Caco-2 (cell line): ENCODE measurements around the gene TMEM250. TPM values are rescaled to one million over a fixed set of nuclear protein-coding genes. Genes with fewer than 3 reads are reported as not detected.

ENCODE experiments used
- BruUV-seq: library from RNA; stranded (reverse); fragments of 400-500 nt; replicated peaks from 2 replicates; lab custom pipeline; 2021; lab: Mats Ljungman, UMichigan
- CTCF ChIA-PET: fragments of 300-600 bp; sonication (Branson Sonifier 250); formaldehyde crosslinking; loops from one replicate; lab custom pipeline; 2022; ENCODE audit warnings: antibody characterized with exemption; lab: Charles Lee
- POLR2A ChIA-PET: fragments of 300-600 bp; sonication (Branson Sonifier 250); formaldehyde crosslinking; loops from one replicate; lab custom pipeline; 2022; ENCODE audit warnings: antibody characterized with exemption; lab: Charles Lee
- DNase-seq, 2 experiments: peaks; one replicate each; pipeline versions ENCODE4 v3.0.0 to v3.0.0-alpha.2; 2020 to 2022
- H3K27me3 ChIP-seq: replicated peaks from 2 replicates; pipeline ENCODE4 v1.6.0; 2011; ENCODE audit warnings: low read length; ENCODE audit not compliant: control insufficient read depth, insufficient read depth
- H3K36me3 ChIP-seq: 2 replicates; pipeline ENCODE4 v1.5.1; 2011; ENCODE audit warnings: low read length; ENCODE audit not compliant: control insufficient read depth, insufficient read depth
- H3K4me1 ChIP-seq: fragments of 250-450 bp; sonication (Bioruptor Pico); 2 replicates; pipeline ENCODE4 v1.5.1; 2020; ENCODE audit warnings: mild to moderate bottlenecking
- H3K4me3 ChIP-seq: 2 replicates; pipeline ENCODE4 v1.5.1; 2011; ENCODE audit warnings: low read depth, mild to moderate bottlenecking, control low read depth, low read length
- H3K9me3 ChIP-seq: fragments of 250-450 bp; sonication (Bioruptor Pico); 2 replicates; pipeline ENCODE4 v1.5.1; 2020; ENCODE audit warnings: mild to moderate bottlenecking, moderate library complexity
- H3K27ac Mint-ChIP-seq: one replicate; pipeline ENCODE4 v1.8.0; 2022; ENCODE audit warnings: mixed read lengths; ENCODE audit not compliant: unreplicated experiment
- H3K27me3 Mint-ChIP-seq: one replicate; pipeline ENCODE4 v1.8.0; 2022; ENCODE audit warnings: mixed read lengths; ENCODE audit not compliant: insufficient read depth, unreplicated experiment
- H3K36me3 Mint-ChIP-seq: one replicate; pipeline ENCODE4 v1.8.0; 2022; ENCODE audit warnings: mild to moderate bottlenecking, mixed read lengths; ENCODE audit not compliant: insufficient read depth, unreplicated experiment
- H3K4me1 Mint-ChIP-seq: one replicate; pipeline ENCODE4 v1.8.0; 2022; ENCODE audit warnings: low read depth, mixed read lengths; ENCODE audit not compliant: unreplicated experiment
- H3K4me3 Mint-ChIP-seq: one replicate; pipeline ENCODE4 v1.8.0; 2022; ENCODE audit warnings: mild to moderate bottlenecking, moderate library complexity, mixed read lengths; ENCODE audit not compliant: unreplicated experiment
- H3K9me3 Mint-ChIP-seq: one replicate; pipeline ENCODE4 v1.8.0; 2022; ENCODE audit warnings: mixed read lengths; ENCODE audit not compliant: unreplicated experiment
- intact Hi-C: fragments of 100-400 bp; cut with micrococcal nuclease; formaldehyde crosslinking; loops from one replicate; pipeline ENCODE4 v1.10.0; 2022; ENCODE audit not compliant: unreplicated experiment
- total RNA-seq: library from RNA; stranded (reverse); gene quantifications from 2 replicates; pipeline ENCODE4 v1.2.3, GENCODE V29; 2022
- TF ChIP-seq, protein P1 (sequence below), 2 experiments: fragments of 200-600 bp in 1 of 2; IDR thresholded peaks; 1 replicate in 1 of 2; 2 replicates in 1 of 2; pipeline versions ENCODE4 v1.5.1 to v1.8.0; 2011 to 2022; ENCODE audit warnings: antibody characterized with exemption in 1 of 2, control low read depth in 1 of 2, inconsistent platforms in 1 of 2, low read depth in 1 of 2, low read length in 1 of 2, mild to moderate bottlenecking in 1 of 2, moderate library complexity in 1 of 2; ENCODE audit not compliant: insufficient read depth in 1 of 2, severe bottlenecking in 1 of 2, unreplicated experiment in 1 of 2

The TMEM250 gene
- total RNA-seq, 1 experiment from 2014 or later = 38.2 TPM

DNA sequence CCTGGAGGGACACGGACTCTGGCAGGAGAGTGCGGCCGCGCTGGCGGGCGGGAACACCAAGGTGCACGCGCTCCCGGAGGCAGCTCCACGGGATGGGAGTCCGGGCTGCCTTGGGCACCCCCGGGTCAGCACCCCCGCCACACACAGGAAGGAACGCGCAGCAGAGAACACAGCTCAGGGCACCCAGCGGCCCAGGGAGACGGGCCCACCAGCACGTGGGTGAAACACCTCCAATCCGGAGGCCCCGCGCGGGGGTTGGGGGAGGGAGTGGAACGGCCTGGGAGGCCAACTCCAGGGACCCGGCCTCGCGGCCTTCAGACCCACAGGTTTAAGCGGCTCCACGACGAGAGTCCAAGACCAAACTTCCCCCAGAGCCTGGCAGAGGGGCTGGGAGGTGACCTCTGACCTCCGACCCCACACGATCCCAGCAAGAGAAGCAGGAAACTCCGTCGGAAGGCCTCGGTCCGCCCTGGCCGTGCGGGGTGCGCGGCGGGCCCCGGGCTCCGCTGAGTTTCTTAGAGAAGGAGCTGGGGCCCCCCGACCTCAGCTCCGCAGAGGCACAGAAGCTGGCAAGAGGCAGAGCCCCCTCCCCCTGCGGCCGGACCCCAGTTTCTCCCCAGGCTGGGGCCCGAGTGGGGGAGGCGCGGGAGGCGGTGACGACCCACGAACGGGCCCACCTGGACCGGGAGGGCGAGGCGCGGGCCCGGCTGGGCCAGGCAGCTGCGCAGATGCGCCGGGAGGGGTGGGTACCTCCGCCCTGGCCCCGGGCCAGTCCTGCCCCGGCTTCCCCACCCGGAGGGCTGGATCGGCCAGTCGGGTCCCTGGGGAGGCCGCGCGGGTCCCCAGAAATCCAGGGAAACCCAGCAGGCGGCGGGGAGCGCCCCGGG is 24.4 kb downstream of the TMEM250 start:
- peaks cover 4% of the 10 kb centered on the region for H3K4me1 Mint-ChIP-seq
- TF ChIP-seq, protein P1, sequence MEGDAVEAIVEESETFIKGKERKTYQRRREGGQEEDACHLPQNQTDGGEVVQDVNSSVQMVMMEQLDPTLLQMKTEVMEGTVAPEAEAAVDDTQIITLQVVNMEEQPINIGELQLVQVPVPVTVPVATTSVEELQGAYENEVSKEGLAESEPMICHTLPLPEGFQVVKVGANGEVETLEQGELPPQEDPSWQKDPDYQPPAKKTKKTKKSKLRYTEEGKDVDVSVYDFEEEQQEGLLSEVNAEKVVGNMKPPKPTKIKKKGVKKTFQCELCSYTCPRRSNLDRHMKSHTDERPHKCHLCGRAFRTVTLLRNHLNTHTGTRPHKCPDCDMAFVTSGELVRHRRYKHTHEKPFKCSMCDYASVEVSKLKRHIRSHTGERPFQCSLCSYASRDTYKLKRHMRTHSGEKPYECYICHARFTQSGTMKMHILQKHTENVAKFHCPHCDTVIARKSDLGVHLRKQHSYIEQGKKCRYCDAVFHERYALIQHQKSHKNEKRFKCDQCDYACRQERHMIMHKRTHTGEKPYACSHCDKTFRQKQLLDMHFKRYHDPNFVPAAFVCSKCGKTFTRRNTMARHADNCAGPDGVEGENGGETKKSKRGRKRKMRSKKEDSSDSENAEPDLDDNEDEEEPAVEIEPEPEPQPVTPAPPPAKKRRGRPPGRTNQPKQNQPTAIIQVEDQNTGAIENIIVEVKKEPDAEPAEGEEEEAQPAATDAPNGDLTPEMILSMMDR (IDR thresholded peaks at IDR 0.05; ENCODE audit: insufficient read depth in 1 of 2, low read depth in 1 of 2, low read length in 1 of 2, severe bottlenecking in 1 of 2, unreplicated experiment in 1 of 2) = no peak
- no peaks in the 10 kb centered on the region for H3K36me3 ChIP-seq
- ChIA-PET CTCF (interaction anchor here (0.8 to 1.8 kb wide), 5 partner anchors 28 to 133 kb away, joined by 3 to 4 read pairs (median 4); partner anchors contain the start of gene UBAC1), POLR2A (interaction anchor here (0.5 to 2.0 kb wide), 3 partner anchors 20 to 25 kb away, joined by 3 to 6 read pairs (median 6); partner anchors contain the start of gene TMEM250)
- H3K4me3 Mint-ChIP-seq = peak overlapping the region; percentile 76
- no peaks in the 10 kb centered on the region for H3K27me3 Mint-ChIP-seq
- H3K9me3 Mint-ChIP-seq = no peaks in the 10 kb centered on the region
- no peaks in the 10 kb centered on the region for H3K9me3 ChIP-seq
- intact Hi-C loops = loop anchor here (2.0 kb wide), 1 partner anchor 25 kb away; the partner anchor contains the start of gene TMEM250
- no TSS peak for BruUV-seq
- H3K4me3 ChIP-seq = peak overlapping the region; percentile 44
- no peaks in the 10 kb centered on the region for H3K27me3 ChIP-seq
- no peak overlapping the region for H3K27ac Mint-ChIP-seq
- H3K4me1 ChIP-seq = peaks cover 14% of the 10 kb centered on the region
- H3K36me3 Mint-ChIP-seq = peaks cover 9% of the 10 kb centered on the region
- DNase-seq = peak; percentile 81 to 84

DNA sequence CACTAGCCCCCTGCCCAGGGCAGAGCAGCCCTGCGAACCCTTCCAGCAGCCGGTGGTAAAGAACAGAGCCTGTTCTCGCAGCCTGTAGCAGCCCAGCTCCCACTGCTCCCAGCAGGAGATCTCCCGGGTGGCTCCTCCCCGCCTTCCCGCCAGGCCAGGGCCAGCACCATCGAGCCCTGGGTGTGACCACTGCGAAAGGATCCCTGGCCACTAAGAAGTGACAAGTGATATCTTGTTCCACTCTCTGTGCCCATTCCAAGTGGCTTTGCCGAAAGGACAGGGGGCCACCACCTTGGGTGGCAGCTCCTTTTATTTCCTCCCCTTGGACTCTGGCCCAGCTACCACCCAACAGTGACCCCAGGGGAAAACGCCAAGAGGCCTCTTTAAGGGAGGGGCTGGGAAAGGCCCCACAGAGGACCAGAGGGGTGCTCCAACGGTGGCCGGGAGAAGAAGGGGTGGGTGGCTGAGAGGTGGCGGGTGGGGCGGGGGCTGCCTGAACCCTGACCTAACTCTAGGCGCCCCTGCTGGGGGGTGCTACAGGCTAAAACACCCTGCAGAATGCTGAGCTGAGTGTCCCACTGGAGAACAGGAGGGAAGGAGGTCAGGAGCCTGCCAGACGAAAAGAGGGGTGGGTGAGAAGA is 25.2 kb downstream of the TMEM250 start:
- peak overlapping the region; percentile 44 for H3K4me3 ChIP-seq
- DNase-seq = no peak
- H3K9me3 ChIP-seq = no peaks in the 10 kb centered on the region
- peaks cover 14% of the 10 kb centered on the region for H3K4me1 ChIP-seq
- TSS peak; percentile 27 for BruUV-seq
- Mint-ChIP-seq H3K27ac (no peak overlapping the region), H3K27me3 (no peaks in the 10 kb centered on the region), H3K9me3 (no peaks in the 10 kb centered on the region), H3K4me1 (no peaks in the 10 kb centered on the region), H3K4me3 (peak overlapping the region; percentile 76), H3K36me3 (peaks cover 9% of the 10 kb centered on the region)
- TF ChIP-seq, protein P1 (IDR thresholded peaks at IDR 0.05; ENCODE audit: insufficient read depth in 1 of 2, low read depth in 1 of 2, low read length in 1 of 2, severe bottlenecking in 1 of 2, unreplicated experiment in 1 of 2) = no peak
- CTCF ChIA-PET = interaction anchor here (1.0 to 1.8 kb wide), 3 partner anchors 29 to 132 kb away, joined by 4 read pairs; partner anchors contain the start of gene UBAC1
- H3K36me3 ChIP-seq = no peaks in the 10 kb centered on the region
- intact Hi-C loops = no loop called here
- POLR2A ChIA-PET = interaction anchor here (0.6 kb wide), 1 partner anchor 26 kb away, joined by 3 read pairs; no protein-coding TSS in a partner anchor
- H3K27me3 ChIP-seq = no peaks in the 10 kb centered on the region

DNA sequence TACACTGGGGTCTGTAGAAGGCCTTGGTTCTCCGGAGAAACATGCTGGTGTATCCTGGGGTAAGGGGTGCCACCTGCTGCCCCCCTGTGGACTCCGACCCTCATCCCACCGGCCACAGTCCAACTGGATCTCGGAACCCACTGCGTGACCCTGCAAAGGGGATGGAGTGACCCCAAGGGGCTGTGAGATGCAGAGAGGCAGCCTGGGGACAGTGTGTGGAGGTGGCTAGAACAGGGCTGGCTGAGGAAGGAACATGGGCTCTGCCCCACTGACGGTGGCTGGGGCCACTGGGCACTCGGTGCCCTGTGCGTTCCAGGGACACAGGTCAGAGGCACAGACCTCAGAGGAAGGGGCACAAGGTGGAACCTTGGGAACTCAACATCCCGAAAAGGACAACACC is 25.9 kb downstream of the TMEM250 start:
- no peaks in the 10 kb centered on the region for H3K9me3 Mint-ChIP-seq
- no TSS peak for BruUV-seq
- H3K9me3 ChIP-seq = no peaks in the 10 kb centered on the region
- H3K4me3 ChIP-seq = no peak overlapping the region
- no peaks in the 10 kb centered on the region for H3K4me1 Mint-ChIP-seq
- POLR2A ChIA-PET = no interaction called here
- H3K27me3 Mint-ChIP-seq = no peaks in the 10 kb centered on the region
- CTCF ChIA-PET = no interaction called here
- H3K36me3 ChIP-seq = no peaks in the 10 kb centered on the region
- intact Hi-C loops = no loop called here
- H3K27me3 ChIP-seq = no peaks in the 10 kb centered on the region
- H3K4me3 Mint-ChIP-seq = peak overlapping the region; percentile 58
- no peak for DNase-seq
- H3K4me1 ChIP-seq = peaks cover 14% of the 10 kb centered on the region
- peak overlapping the region; percentile 50 for H3K27ac Mint-ChIP-seq
- H3K36me3 Mint-ChIP-seq = peaks cover 9% of the 10 kb centered on the region
- TF ChIP-seq, protein P1 (IDR thresholded peaks at IDR 0.05; ENCODE audit: insufficient read depth in 1 of 2, low read depth in 1 of 2, low read length in 1 of 2, severe bottlenecking in 1 of 2, unreplicated experiment in 1 of 2) = no peak
